Articular chondrocyte of knee joint (primary cell): ENCODE measurements around the gene UBR1. TPM values are rescaled to one million over a fixed set of nuclear protein-coding genes. Genes with fewer than 3 reads are reported as not detected.

Experiments
- small RNA-seq: library from RNA; depleted of rRNA; stranded (forward); fragments of <200 nt; gene quantifications from one replicate; pipeline ENCODE3, GENCODE V24; 2012
- total RNA-seq: library from RNA; depleted of rRNA; stranded (reverse); fragments of >200 nt; gene quantifications from 2 replicates; pipeline ENCODE4 v1.2.3, GENCODE V29; 2012

The UBR1 gene
- 43.9 and 44.9 TPM in 2 replicates for total RNA-seq

GRCh38 chr15:43105778-43106485 is at the start of gene UBR1:
UBR1 (minus strand) TSS chr15:43106038; CDS start chr15:43106022, 16 bp downstream.

DNA sequence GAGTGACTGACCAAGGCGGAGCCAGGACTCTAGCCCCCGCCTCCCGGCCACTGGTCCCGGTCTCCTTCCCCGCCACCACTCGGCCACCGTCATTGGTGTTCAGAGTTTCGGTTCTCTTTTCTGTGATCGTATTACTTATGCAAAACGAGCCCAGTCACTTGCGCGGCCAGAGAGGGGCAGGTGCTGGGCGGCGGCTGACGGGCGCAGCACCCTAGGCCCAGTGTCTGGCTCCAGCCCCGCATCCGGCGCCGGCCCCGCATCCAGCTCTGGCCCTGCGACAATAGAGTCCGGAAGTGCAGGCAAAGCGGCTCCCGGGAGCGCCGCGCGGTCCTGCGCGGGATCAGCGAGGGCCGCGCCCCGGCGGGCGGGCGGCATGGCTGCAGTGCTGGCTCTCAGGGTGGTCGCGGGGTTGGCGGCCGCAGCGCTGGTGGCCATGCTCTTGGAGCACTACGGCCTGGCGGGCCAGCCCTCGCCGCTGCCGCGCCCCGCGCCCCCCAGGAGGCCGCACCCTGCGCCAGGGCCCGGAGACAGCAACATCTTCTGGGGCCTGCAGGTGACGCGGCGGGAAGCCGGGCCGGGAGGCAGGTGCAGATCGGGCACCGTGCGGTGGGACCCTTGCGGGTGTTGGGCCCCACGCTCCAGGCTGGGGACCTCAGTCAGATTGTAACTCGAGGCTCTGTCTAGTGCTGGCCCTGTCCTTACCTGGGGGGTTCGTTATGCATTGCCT is 27.8 kb upstream of the UBR1 start, which contains the start of gene TMEM62:
TMEM62 (plus strand) TSS at position 157 of the 727 bp plus-strand sequence; CDS start at position 374, 217 bp downstream.

GRCh38 chr15:42920519-42921341 is 185.1 kb downstream of the UBR1 start, which contains the start of gene TTBK2:
TTBK2 (minus strand) TSS chr15:42920778; CDS start chr15:42878617, 42,161 bp downstream.

Small RNA genes within 50 kb of the gene (small RNA-seq; reads per million reads assigned to genes)
- gene AC068724.2 = not detected

Other genes starting within 250 kb of the UBR1 start
- 12.2 and 12.3 TPM in 2 replicates for gene TTBK2, start 185.3 kb downstream of the UBR1 start, total RNA-seq
- 19.2 and 21.0 TPM in 2 replicates for gene TMEM62, start 27.5 kb upstream of the UBR1 start, total RNA-seq
- 51.5 and 53.8 TPM in 2 replicates for gene CCNDBP1, start 79.4 kb upstream of the UBR1 start, total RNA-seq
- not detected in 2 replicates for gene EPB42, start 115.0 kb upstream of the UBR1 start, total RNA-seq
- gene TGM5, start 160.9 kb upstream of the UBR1 start, total RNA-seq = 0.22 and 0.78 TPM in 2 replicates
- not detected in 2 replicates for gene TGM7, start 196.2 kb upstream of the UBR1 start, total RNA-seq
- 7.8 and 8.0 TPM in 2 replicates for gene LCMT2, start 224.5 kb upstream of the UBR1 start, total RNA-seq